GM23338 (cell line): Measurements from ENCODE around the gene PHOX2B. TPM values are rescaled to one million over a fixed set of nuclear protein-coding genes. Genes with fewer than 3 reads are reported as not detected.

Experiments used
- ATAC-seq: fragments of 200-7000 bp; cut with Tn5 transposase; 3 replicates; pipeline ENCODE4 v1.9.1; 2020
- DNase-seq: peaks from one replicate; pipeline ENCODE4 v3.0.0-alpha.2; 2015; ENCODE audit warnings: low spot score
- H2AFZ ChIP-seq: fragments of 200-600 bp; sonication (generic); 2 replicates; pipeline ENCODE4 v1.8.0; 2016; ENCODE audit warnings: antibody characterized with exemption, mild to moderate bottlenecking, moderate library complexity
- H3F3A ChIP-seq: fragments of 200-600 bp; sonication (generic); replicated peaks from 2 replicates; pipeline ENCODE4 v1.8.0; 2017; ENCODE audit warnings: antibody characterized with exemption, mixed run types, low read depth
- H3K27ac ChIP-seq: fragments of 200-600 bp; sonication (generic); 2 replicates; pipeline ENCODE4 v1.6.1; 2016; ENCODE audit warnings: low read depth
- H3K27me3 ChIP-seq: fragments of 200-600 bp; sonication (generic); 2 replicates; pipeline ENCODE4 v1.8.0; 2016; ENCODE audit warnings: mild to moderate bottlenecking, mixed run types, moderate library complexity; ENCODE audit not compliant: insufficient read depth
- H3K36me3 ChIP-seq: fragments of 200-600 bp; sonication (generic); 2 replicates; pipeline ENCODE4 v1.8.0; 2016; ENCODE audit warnings: mild to moderate bottlenecking; ENCODE audit not compliant: insufficient read depth
- H3K4me1 ChIP-seq: fragments of 200-600 bp; sonication (generic); 2 replicates; pipeline ENCODE4 v1.8.0; 2016; ENCODE audit warnings: mild to moderate bottlenecking, moderate library complexity; ENCODE audit not compliant: insufficient read depth
- H3K4me2 ChIP-seq: fragments of 200-600 bp; sonication (generic); 2 replicates; pipeline ENCODE4 v1.7.1; 2017; ENCODE audit warnings: mixed run types
- H3K4me3 ChIP-seq: fragments of 200-600 bp; sonication (generic); 2 replicates; pipeline ENCODE4 v1.6.1; 2016; ENCODE audit warnings: mixed run types
- H3K79me2 ChIP-seq: fragments of 200-600 bp; sonication (generic); replicated peaks from 2 replicates; pipeline ENCODE4 v1.8.0; 2017; ENCODE audit warnings: mild to moderate bottlenecking; ENCODE audit not compliant: insufficient read depth
- H3K9me2 ChIP-seq: fragments of 200-600 bp; sonication (generic); 2 replicates; pipeline ENCODE4 v1.8.0; 2017; ENCODE audit not compliant: insufficient read depth
- H4K20me1 ChIP-seq: fragments of 200-600 bp; sonication (generic); replicated peaks from 2 replicates; pipeline ENCODE4 v1.8.0; 2017; ENCODE audit warnings: mild to moderate bottlenecking; ENCODE audit not compliant: insufficient read depth
- H3K27ac Mint-ChIP-seq: 2 replicates; pipeline ENCODE4 v1.8.0; 2020; ENCODE audit warnings: inconsistent platforms, mild to moderate bottlenecking, moderate library complexity, mixed read lengths
- H3K27me3 Mint-ChIP-seq: 3 replicates; pipeline ENCODE4 v1.8.0; 2022; ENCODE audit warnings: low read depth, mild to moderate bottlenecking, moderate library complexity, mixed read lengths, inconsistent platforms; ENCODE audit not compliant: insufficient read depth, poor library complexity
- H3K36me3 Mint-ChIP-seq: 3 replicates; pipeline ENCODE4 v1.8.0; 2021; ENCODE audit warnings: low read depth, mild to moderate bottlenecking, inconsistent platforms, moderate library complexity, mixed read lengths
- H3K4me1 Mint-ChIP-seq: 3 replicates; pipeline ENCODE4 v1.8.0; 2020; ENCODE audit warnings: mild to moderate bottlenecking, inconsistent platforms, mixed read lengths
- H3K4me3 Mint-ChIP-seq: 3 replicates; pipeline ENCODE4 v1.8.0; 2021; ENCODE audit warnings: moderate library complexity, mild to moderate bottlenecking, inconsistent platforms, mixed read lengths
- H3K9me3 Mint-ChIP-seq: 3 replicates; pipeline ENCODE4 v1.8.0; 2020; ENCODE audit warnings: moderate library complexity, mild to moderate bottlenecking, inconsistent platforms, mixed read lengths
- CREB1 ChIP-seq: fragments of 250-450 bp; sonication (Bioruptor Pico); IDR thresholded peaks from 2 replicates; pipeline ENCODE4 v1.5.0; 2020; ENCODE audit warnings: low read depth, mild to moderate bottlenecking, moderate library complexity
- EZH2 ChIP-seq: fragments of 200-600 bp; sonication (generic); IDR thresholded peaks from one replicate; pipeline ENCODE4 v1.8.0; 2017; ENCODE audit warnings: antibody characterized with exemption, mild to moderate bottlenecking, low read depth; ENCODE audit not compliant: unreplicated experiment
- EZH2phosphoT487 ChIP-seq: fragments of 200-600 bp; sonication (generic); IDR thresholded peaks from one replicate; pipeline ENCODE4 v1.8.1; 2018; ENCODE audit warnings: antibody characterized with exemption; ENCODE audit not compliant: unreplicated experiment
- JUNB ChIP-seq: IDR thresholded peaks from one replicate; pipeline ENCODE4 v1.6.1; 2016; ENCODE audit warnings: antibody characterized with exemption; ENCODE audit not compliant: unreplicated experiment
- POLR2AphosphoS5 ChIP-seq: IDR thresholded peaks from 2 replicates; pipeline ENCODE4 v1.6.1; 2016; ENCODE audit warnings: antibody characterized with exemption, low read depth
- ZNF331 ChIP-seq: fragments of 250-450 bp; sonication (Bioruptor Pico); IDR thresholded peaks from 2 replicates; pipeline ENCODE4 v1.5.0; 2020; ENCODE audit warnings: low read depth, mild to moderate bottlenecking, moderate library complexity
- polyA plus RNA-seq: library from polyadenylated mRNA; unstranded; fragments of >200 nt; fragmentation: Nextera tagmentation; extraction: Ambion mirVana; gene quantifications from 2 replicates; pipeline ENCODE4 v1.2.1, GENCODE V29; 2016
- total RNA-seq: library from RNA; depleted of rRNA; stranded (reverse); fragments of >200 nt; shearing (Covaris generic); gene quantifications from 2 replicates; pipeline ENCODE4 v1.2.3, GENCODE V29; 2014
- TF ChIP-seq, protein P1 (sequence below): fragments of 250-450 bp; sonication (Bioruptor Pico); IDR thresholded peaks from 2 replicates; pipeline ENCODE4 v1.5.0; 2020; ENCODE audit warnings: mild to moderate bottlenecking, moderate library complexity
- TF ChIP-seq, protein P2 (sequence below): IDR thresholded peaks from one replicate; pipeline ENCODE4 v1.6.1; 2018; ENCODE audit warnings: antibody characterized with exemption; ENCODE audit not compliant: unreplicated experiment

Gene PHOX2B
- total and polyA plus RNA-seq, 2 experiments from 2014 or later: not detected

DNA sequence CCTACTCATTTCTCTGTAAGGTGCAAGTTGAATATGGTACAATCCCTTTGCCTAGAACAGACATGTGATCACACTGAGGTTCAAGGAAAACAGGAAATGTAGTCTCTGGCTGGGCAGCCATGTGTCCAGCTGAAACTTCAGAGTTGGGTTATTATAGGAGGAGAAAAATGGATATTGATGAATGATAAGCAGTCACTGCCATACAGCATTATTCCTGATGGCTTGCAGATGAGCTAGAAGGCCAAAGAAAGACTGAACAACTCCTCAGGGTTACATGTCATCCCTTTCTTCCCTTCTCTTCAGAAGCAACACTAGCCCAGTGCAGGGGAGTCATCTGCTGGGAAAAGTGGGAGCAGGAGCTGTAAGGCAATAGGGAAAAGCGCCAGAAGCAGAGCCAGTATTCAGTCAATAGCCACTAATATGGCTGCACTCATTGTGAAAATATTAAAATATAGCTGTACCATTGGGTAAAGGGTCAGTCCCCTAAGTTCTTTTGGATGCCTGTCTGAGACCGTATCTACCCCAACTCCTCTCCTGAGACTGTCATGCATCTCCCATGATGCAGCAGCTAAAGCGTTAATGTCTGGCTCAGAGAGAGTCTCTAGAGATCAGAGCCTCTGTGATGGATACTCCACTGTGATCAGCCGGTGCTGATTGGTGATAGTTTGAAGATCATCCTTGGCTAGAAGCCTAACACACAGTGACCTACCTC, 20.5 kb downstream of the PHOX2B start:
- Mint-ChIP-seq H3K27ac (no peak overlapping the region), H3K4me1 (peaks cover 2% of the 10 kb centered on the region; the same call in 1 of the 3 replicates), H3K9me3 (peaks cover 5% of the 10 kb centered on the region; the same call in 2 of the 3 replicates), H3K4me3 (no peak overlapping the region), H3K36me3 (no peaks in the 10 kb centered on the region), H3K27me3 (no peaks in the 10 kb centered on the region)
- H3K36me3 ChIP-seq: no peaks in the 10 kb centered on the region
- H3K9me2 ChIP-seq: no peaks in the 10 kb centered on the region
- no peak overlapping the region for H3K4me2 ChIP-seq
- no peak for DNase-seq
- H3K4me1 ChIP-seq: no peaks in the 10 kb centered on the region
- H3K4me3 ChIP-seq: no peak overlapping the region
- H4K20me1 ChIP-seq: no peaks in the 10 kb centered on the region
- no peaks in the 10 kb centered on the region for H3K79me2 ChIP-seq
- TF ChIP-seq, protein P1, sequence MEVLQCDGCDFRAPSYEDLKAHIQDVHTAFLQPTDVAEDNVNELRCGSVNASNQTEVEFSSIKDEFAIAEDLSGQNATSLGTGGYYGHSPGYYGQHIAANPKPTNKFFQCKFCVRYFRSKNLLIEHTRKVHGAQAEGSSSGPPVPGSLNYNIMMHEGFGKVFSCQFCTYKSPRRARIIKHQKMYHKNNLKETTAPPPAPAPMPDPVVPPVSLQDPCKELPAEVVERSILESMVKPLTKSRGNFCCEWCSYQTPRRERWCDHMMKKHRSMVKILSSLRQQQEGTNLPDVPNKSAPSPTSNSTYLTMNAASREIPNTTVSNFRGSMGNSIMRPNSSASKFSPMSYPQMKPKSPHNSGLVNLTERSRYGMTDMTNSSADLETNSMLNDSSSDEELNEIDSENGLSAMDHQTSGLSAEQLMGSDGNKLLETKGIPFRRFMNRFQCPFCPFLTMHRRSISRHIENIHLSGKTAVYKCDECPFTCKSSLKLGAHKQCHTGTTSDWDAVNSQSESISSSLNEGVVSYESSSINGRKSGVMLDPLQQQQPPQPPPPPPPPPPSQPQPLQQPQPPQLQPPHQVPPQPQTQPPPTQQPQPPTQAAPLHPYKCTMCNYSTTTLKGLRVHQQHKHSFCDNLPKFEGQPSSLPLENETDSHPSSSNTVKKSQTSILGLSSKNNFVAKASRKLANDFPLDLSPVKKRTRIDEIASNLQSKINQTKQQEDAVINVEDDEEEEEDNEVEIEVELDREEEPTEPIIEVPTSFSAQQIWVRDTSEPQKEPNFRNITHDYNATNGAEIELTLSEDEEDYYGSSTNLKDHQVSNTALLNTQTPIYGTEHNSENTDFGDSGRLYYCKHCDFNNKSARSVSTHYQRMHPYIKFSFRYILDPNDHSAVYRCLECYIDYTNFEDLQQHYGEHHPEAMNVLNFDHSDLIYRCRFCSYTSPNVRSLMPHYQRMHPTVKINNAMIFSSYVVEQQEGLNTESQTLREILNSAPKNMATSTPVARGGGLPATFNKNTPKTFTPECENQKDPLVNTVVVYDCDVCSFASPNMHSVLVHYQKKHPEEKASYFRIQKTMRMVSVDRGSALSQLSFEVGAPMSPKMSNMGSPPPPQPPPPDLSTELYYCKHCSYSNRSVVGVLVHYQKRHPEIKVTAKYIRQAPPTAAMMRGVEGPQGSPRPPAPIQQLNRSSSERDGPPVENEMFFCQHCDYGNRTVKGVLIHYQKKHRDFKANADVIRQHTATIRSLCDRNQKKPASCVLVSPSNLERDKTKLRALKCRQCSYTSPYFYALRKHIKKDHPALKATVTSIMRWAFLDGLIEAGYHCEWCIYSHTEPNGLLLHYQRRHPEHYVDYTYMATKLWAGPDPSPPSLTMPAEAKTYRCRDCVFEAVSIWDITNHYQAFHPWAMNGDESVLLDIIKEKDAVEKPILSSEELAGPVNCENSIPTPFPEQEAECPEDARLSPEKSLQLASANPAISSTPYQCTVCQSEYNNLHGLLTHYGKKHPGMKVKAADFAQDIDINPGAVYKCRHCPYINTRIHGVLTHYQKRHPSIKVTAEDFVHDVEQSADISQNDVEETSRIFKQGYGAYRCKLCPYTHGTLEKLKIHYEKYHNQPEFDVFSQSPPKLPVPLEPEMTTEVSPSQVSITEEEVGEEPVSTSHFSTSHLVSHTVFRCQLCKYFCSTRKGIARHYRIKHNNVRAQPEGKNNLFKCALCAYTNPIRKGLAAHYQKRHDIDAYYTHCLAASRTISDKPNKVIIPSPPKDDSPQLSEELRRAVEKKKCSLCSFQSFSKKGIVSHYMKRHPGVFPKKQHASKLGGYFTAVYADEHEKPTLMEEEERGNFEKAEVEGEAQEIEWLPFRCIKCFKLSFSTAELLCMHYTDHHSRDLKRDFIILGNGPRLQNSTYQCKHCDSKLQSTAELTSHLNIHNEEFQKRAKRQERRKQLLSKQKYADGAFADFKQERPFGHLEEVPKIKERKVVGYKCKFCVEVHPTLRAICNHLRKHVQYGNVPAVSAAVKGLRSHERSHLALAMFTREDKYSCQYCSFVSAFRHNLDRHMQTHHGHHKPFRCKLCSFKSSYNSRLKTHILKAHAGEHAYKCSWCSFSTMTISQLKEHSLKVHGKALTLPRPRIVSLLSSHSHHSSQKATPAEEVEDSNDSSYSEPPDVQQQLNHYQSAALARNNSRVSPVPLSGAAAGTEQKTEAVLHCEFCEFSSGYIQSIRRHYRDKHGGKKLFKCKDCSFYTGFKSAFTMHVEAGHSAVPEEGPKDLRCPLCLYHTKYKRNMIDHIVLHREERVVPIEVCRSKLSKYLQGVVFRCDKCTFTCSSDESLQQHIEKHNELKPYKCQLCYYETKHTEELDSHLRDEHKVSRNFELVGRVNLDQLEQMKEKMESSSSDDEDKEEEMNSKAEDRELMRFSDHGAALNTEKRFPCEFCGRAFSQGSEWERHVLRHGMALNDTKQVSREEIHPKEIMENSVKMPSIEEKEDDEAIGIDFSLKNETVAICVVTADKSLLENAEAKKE (CRISPR knock-in tag): no peak
- no peak for TF ChIP-seq POLR2AphosphoS5
- TF ChIP-seq EZH2: no peak
- no peak for TF ChIP-seq EZH2phosphoT487
- TF ChIP-seq CREB1 (CRISPR knock-in tag): no peak
- TF ChIP-seq JUNB: no peak
- no peak for TF ChIP-seq ZNF331 (CRISPR knock-in tag)
- TF ChIP-seq, protein P2, sequence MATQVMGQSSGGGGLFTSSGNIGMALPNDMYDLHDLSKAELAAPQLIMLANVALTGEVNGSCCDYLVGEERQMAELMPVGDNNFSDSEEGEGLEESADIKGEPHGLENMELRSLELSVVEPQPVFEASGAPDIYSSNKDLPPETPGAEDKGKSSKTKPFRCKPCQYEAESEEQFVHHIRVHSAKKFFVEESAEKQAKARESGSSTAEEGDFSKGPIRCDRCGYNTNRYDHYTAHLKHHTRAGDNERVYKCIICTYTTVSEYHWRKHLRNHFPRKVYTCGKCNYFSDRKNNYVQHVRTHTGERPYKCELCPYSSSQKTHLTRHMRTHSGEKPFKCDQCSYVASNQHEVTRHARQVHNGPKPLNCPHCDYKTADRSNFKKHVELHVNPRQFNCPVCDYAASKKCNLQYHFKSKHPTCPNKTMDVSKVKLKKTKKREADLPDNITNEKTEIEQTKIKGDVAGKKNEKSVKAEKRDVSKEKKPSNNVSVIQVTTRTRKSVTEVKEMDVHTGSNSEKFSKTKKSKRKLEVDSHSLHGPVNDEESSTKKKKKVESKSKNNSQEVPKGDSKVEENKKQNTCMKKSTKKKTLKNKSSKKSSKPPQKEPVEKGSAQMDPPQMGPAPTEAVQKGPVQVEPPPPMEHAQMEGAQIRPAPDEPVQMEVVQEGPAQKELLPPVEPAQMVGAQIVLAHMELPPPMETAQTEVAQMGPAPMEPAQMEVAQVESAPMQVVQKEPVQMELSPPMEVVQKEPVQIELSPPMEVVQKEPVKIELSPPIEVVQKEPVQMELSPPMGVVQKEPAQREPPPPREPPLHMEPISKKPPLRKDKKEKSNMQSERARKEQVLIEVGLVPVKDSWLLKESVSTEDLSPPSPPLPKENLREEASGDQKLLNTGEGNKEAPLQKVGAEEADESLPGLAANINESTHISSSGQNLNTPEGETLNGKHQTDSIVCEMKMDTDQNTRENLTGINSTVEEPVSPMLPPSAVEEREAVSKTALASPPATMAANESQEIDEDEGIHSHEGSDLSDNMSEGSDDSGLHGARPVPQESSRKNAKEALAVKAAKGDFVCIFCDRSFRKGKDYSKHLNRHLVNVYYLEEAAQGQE: no peak
- H2AFZ ChIP-seq: no peak overlapping the region
- H3K27ac ChIP-seq: no peak overlapping the region
- no peaks in the 10 kb centered on the region for H3F3A ChIP-seq
- peaks cover 19% of the 10 kb centered on the region for H3K27me3 ChIP-seq
- ATAC-seq: no peak
